ENCODE data around the gene DHX57.
"Not testable (repeated sequence)": the region's sequence is repeated elsewhere in the genome, so short reads cannot be mapped to it uniquely, and the experiment has no call there.

The DHX57 gene

DNA sequence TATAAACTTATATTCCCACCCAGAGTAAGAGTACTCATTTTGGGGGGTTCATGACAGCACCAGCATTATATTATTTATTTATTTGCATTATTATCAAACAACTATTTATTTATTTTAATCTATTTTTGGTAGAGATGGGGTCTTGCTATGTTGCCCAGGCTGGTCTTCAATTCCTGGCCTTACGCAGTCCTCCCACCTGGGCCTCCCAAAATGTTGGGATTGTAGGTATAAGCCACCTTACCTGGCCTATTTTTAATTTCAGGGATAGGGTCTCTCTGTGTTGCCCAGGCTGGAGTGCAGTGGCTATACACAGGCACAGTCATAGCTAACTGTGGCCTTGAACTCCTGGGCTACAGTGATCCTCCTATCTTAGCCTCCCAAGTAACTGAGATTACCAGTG is 67.1 kb downstream of the DHX57 start:
- H3K9me3 ChIP-seq (ENCODE audit: low read length) = no peaks in the 10 kb centered on the region
- H2AFZ ChIP-seq (ENCODE audit: low read depth, low read length) = no peak overlapping the region
- no peak overlapping the region for H3K4me3 ChIP-seq (ENCODE audit: low read length)
- peaks cover 63% of the 10 kb centered on the region for H3K36me3 ChIP-seq (ENCODE audit: insufficient read depth, low read length)
- H3K4me1 ChIP-seq (ENCODE audit: insufficient read depth, low read length) = no peaks in the 10 kb centered on the region
- no peaks in the 10 kb centered on the region for H3K27me3 ChIP-seq (ENCODE audit: insufficient read depth, low read length)

DNA sequence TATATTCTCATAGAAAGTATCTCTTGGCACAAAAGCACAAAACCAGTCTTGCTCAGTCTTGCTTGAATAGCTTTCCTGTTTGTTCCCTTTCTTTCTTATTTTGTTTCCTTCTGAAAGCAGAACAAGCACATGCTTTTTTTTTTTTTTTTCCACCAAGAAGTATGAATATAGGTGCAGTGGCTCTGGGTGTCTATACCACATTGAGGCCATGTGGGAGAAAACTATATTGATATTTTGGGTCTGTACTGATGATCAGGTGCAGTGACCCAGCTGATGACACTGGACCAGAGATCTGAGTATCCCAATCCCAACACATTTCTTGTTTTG is 69.0 kb downstream of the DHX57 start:
- H3K4me3 ChIP-seq (ENCODE audit: low read length) = no peak overlapping the region
- H3K27me3 ChIP-seq (ENCODE audit: insufficient read depth, low read length) = no peaks in the 10 kb centered on the region
- H3K36me3 ChIP-seq (ENCODE audit: insufficient read depth, low read length) = peaks cover 55% of the 10 kb centered on the region
- H3K4me1 ChIP-seq (ENCODE audit: insufficient read depth, low read length) = no peaks in the 10 kb centered on the region
- no peak overlapping the region for H2AFZ ChIP-seq (ENCODE audit: low read depth, low read length)
- no peaks in the 10 kb centered on the region for H3K9me3 ChIP-seq (ENCODE audit: low read length)

DNA sequence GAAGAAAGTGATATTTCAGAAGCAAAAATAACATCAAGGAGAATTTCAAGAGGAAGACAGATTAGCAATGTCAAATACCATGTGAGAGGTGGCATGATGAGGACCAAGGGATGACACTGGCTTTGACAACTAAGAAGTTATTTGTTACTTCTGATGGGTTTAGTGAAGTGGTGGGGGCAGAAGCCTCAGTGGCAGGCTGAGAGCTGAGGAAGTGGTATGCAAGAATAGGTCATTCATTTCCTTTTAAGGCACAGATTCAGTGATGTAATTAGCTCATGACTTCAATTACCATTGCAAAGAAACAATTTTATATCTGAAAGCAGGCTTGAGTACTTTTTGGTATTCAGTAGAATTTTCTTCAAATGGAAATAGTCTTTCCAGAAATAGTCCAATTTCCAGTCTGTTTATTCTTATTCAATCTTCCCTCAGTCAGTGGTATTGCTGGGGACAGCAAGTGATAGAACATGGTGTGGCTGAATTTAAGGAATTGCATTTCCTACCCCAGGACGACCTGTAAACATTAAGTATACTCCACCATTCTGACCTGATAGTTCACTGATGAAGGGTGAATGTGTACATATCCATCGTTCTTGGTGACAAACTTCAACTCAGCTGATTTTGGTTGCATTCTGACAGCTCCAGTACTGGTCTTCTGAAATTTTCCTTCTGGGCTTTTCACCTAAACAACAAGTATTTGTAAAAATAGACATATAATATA is 69.6 kb downstream of the DHX57 start:
- Histone ChIP-seq H2AFZ (ENCODE audit: low read depth, low read length) (no peak overlapping the region), H3K4me1 (ENCODE audit: insufficient read depth, low read length) (no peaks in the 10 kb centered on the region), H3K27me3 (ENCODE audit: insufficient read depth, low read length) (no peaks in the 10 kb centered on the region), H3K9me3 (ENCODE audit: low read length) (no peaks in the 10 kb centered on the region), H3K36me3 (ENCODE audit: insufficient read depth, low read length) (peaks cover 50% of the 10 kb centered on the region), H3K4me3 (ENCODE audit: low read length) (no peak overlapping the region)

DNA sequence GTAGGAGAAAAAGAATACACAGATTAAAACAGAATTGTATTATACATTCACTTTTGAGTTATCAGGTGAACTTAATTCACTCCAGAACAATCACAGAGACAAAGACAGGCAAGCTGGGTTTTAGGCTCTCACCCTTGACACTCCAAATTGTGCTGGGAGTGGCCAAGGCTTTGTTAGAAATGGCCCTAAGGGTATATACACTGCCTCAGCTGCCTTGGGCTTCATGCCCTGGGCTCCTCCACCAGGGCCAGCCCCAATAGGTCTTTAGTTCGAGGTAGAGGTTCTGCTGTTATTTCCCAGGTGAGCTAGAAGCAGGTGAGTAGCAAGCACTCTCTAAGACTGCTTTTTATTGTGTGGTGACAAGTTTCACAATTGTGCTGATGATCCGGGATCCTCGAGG is 77.8 kb downstream of the DHX57 start:
- H3K4me3 ChIP-seq (ENCODE audit: low read length) = no peak overlapping the region
- H2AFZ ChIP-seq (ENCODE audit: low read depth, low read length) = no peak overlapping the region
- no peaks in the 10 kb centered on the region for H3K27me3 ChIP-seq (ENCODE audit: insufficient read depth, low read length)
- peaks cover 25% of the 10 kb centered on the region for H3K36me3 ChIP-seq (ENCODE audit: insufficient read depth, low read length)
- peaks cover 3% of the 10 kb centered on the region for H3K4me1 ChIP-seq (ENCODE audit: insufficient read depth, low read length)
- H3K9me3 ChIP-seq (ENCODE audit: low read length) = no peaks in the 10 kb centered on the region

DNA sequence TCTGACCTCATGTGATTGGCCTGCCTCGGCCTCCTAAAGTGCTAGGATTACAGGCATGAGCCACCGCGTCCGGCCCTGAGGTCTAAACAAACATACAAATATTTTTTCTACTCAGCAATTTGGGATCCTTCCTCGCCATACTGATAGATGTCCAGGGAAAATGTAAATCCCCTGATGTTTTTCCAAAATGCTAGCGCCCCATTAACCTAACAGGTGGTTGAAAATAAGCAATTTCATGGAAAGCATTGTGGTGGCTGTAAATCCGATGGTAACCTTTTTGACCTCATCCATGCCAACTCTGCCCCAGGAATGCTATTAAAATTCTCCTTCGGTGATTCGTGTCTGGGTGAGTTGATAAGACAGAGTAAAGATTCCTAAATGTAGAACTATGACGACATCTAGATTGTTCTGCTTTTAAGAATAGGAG is 78.5 kb downstream of the DHX57 start:
- Histone ChIP-seq H3K4me1 (ENCODE audit: insufficient read depth, low read length) (peaks cover 3% of the 10 kb centered on the region), H3K36me3 (ENCODE audit: insufficient read depth, low read length) (peaks cover 21% of the 10 kb centered on the region), H3K9me3 (ENCODE audit: low read length) (no peaks in the 10 kb centered on the region), H2AFZ (ENCODE audit: low read depth, low read length) (no peak overlapping the region), H3K4me3 (ENCODE audit: low read length) (no peak overlapping the region), H3K27me3 (ENCODE audit: insufficient read depth, low read length) (no peaks in the 10 kb centered on the region)

DNA sequence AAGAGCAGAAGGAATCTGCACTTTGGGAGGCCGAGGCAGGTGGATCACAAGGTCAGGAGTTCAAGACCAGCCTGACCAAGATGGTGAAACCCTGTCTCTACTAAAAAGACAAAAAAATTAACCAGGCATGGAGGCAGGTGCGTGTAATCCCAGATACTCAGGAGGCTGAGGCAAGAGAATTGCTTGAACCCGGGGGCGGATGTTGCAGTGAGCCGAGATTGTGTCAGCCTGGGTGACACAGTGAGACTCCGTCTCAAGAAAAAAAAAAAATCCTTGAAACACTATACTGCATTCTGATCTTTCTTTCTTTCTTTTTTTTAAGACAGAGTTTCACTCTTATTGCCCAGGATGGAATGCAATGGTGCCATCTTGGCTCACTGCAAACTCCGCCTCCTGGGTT is 80.7 kb downstream of the DHX57 start:
- not testable (repeated sequence) for H2AFZ ChIP-seq (ENCODE audit: low read depth, low read length); H3K27me3 ChIP-seq (ENCODE audit: insufficient read depth, low read length); H3K4me1 ChIP-seq (ENCODE audit: insufficient read depth, low read length); H3K9me3 ChIP-seq (ENCODE audit: low read length); H3K4me3 ChIP-seq (ENCODE audit: low read length)
- peaks cover 13% of the 10 kb centered on the region for H3K36me3 ChIP-seq (ENCODE audit: insufficient read depth, low read length)

DNA sequence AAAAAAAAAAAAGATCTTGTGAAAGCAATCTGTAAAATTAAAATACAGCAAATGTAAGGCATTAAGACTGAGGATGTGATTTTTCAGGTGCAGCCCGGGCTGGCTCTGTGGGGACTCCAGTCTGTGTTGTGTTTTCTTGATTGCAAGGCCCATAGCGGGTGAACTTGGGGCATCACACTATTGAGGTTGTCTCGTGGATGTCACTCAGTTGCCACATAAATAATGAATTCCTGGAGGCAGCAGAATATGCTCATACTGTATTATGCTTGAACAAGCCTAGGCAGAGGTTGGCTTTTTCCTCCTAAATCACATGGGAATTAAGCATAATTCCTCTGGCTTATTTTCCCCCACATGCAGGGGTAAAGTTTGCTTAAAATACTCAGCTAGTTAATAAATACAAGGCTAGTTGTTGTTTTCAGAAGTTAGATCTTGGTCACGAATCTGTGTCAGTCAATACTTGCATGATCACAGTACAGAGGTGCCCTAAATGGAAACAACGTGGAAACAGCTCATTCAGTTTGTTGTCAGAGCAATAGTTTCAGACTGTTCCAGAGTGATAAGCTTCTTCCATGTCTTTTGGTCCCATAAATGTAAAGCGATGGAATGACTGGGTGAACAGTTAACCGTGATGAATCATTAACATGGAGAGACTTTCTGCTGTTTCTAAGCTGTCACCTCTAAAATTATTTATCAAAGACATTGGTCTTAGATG is 81.3 kb downstream of the DHX57 start:
- Histone ChIP-seq H3K4me1 (ENCODE audit: insufficient read depth, low read length) (peaks cover 3% of the 10 kb centered on the region), H3K27me3 (ENCODE audit: insufficient read depth, low read length) (no peaks in the 10 kb centered on the region), H3K9me3 (ENCODE audit: low read length) (no peaks in the 10 kb centered on the region), H2AFZ (ENCODE audit: low read depth, low read length) (no peak overlapping the region), H3K36me3 (ENCODE audit: insufficient read depth, low read length) (peaks cover 13% of the 10 kb centered on the region), H3K4me3 (ENCODE audit: low read length) (no peak overlapping the region)

DNA sequence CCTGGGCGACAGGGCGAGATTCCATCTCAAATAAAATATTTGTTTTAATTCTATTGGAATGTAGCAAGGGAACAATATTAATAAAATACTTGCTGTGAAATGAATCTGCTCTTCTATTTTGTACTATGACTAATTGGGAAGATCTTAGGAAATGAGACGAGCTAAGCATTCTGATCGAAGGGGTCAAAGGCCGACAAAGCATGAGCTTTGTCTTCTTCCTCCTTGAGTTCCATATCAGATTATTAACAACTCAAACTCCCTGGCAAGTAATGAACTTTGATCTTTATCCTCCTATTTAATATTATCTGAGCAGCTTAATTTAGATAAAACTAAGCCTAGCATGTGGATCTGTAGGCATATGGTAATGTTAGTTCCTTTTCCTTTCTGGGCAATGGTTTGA is 82.2 kb downstream of the DHX57 start:
- H3K4me3 ChIP-seq (ENCODE audit: low read length) = no peak overlapping the region
- H3K9me3 ChIP-seq (ENCODE audit: low read length) = no peaks in the 10 kb centered on the region
- H3K36me3 ChIP-seq (ENCODE audit: insufficient read depth, low read length) = peaks cover 13% of the 10 kb centered on the region
- H3K27me3 ChIP-seq (ENCODE audit: insufficient read depth, low read length) = no peaks in the 10 kb centered on the region
- peaks cover 3% of the 10 kb centered on the region for H3K4me1 ChIP-seq (ENCODE audit: insufficient read depth, low read length)
- H2AFZ ChIP-seq (ENCODE audit: low read depth, low read length) = no peak overlapping the region

DNA sequence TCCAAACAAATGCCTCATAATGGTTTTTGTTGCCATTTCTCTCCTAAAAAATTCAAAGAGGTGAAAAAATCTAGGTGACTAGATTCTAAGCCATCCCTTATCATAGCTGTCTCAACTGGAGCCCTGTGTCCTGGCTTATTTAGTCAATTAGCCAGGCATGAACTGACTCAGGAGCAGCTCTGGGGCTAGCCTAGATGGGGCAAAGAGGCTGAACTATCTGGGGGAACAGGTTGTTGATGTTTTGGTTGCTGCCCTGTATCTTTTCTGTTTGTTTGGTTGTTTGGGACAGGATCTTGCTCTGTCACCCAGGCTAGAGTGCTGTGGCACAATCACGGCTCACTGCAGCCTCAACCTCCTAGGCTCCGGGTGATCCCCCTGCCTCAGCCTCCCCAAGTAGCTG is 83.0 kb downstream of the DHX57 start:
- peaks cover 6% of the 10 kb centered on the region for H3K36me3 ChIP-seq (ENCODE audit: insufficient read depth, low read length)
- H3K4me1 ChIP-seq (ENCODE audit: insufficient read depth, low read length) = peaks cover 3% of the 10 kb centered on the region
- H3K9me3 ChIP-seq (ENCODE audit: low read length) = no peaks in the 10 kb centered on the region
- H3K27me3 ChIP-seq (ENCODE audit: insufficient read depth, low read length) = no peaks in the 10 kb centered on the region
- H3K4me3 ChIP-seq (ENCODE audit: low read length) = no peak overlapping the region
- H2AFZ ChIP-seq (ENCODE audit: low read depth, low read length) = no peak overlapping the region

DNA sequence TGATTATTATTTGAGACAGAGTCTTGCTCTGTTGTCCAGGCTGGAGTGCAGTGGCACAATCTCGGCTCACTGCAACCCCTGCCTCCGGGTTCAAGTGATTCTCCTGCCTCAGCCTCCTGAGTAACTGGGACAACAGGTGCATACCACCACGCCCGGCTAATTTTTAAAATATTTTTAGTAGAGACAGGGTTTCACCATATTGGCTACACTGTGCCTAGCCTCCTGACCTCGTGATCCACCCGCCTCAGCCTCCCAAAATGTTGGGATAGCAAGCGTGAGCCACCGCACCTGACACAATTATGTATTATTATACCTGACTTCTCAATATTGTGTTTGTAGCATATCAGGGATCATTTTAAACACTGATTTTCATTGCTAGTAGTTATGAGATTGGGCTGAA is 83.4 kb downstream of the DHX57 start:
- H3K4me1 ChIP-seq (ENCODE audit: insufficient read depth, low read length); H3K27me3 ChIP-seq (ENCODE audit: insufficient read depth, low read length); H3K36me3 ChIP-seq (ENCODE audit: insufficient read depth, low read length); H3K4me3 ChIP-seq (ENCODE audit: low read length); H3K9me3 ChIP-seq (ENCODE audit: low read length); H2AFZ ChIP-seq (ENCODE audit: low read depth, low read length): not testable (repeated sequence)

DNA sequence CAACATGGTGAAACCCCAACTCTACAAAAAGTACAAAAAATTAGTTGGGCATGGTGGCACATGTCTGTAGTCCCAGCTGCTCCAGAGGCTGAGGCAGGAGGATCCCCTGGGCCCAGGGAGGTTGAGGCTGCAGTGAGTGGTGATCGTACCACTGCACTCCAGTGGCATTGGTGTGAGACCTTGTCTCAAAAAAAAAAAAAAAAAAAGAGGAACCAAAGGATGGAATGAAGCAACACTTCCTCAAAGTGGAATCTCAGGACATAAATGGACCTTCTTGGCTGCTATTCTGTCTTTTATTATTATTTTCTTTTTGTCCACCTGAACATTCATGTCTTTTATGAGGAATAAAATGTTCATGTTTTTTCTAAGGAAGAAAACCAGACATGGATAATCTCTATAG is 84.0 kb downstream of the DHX57 start:
- Histone ChIP-seq H2AFZ (ENCODE audit: low read depth, low read length) (no peak overlapping the region), H3K27me3 (ENCODE audit: insufficient read depth, low read length) (no peaks in the 10 kb centered on the region), H3K4me3 (ENCODE audit: low read length) (no peak overlapping the region), H3K4me1 (ENCODE audit: insufficient read depth, low read length) (peaks cover 3% of the 10 kb centered on the region), H3K9me3 (ENCODE audit: low read length) (no peaks in the 10 kb centered on the region), H3K36me3 (ENCODE audit: insufficient read depth, low read length) (no peaks in the 10 kb centered on the region)

DNA sequence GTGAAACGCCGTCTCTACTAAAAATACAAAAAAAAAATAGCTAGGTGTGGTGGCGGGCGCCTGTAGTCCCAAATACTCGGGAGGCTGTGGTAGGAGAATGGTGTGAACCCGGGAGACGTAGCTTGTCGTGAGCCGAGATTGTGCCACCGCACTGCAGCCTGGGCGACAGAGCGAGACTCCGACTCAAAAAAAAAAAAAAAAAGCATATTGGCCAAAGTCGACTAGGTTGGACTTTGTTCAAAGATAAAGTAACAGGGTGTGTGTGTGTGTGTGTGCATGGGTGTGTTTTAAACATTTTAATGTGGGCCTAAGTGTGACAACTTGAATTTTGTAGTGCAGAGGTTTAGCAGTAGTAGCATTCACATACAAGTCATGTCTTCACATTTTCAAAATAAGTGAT is 86.0 kb downstream of the DHX57 start:
- Histone ChIP-seq H3K4me1 (ENCODE audit: insufficient read depth, low read length) (peaks cover 3% of the 10 kb centered on the region), H3K36me3 (ENCODE audit: insufficient read depth, low read length) (no peaks in the 10 kb centered on the region), H3K27me3 (ENCODE audit: insufficient read depth, low read length) (no peaks in the 10 kb centered on the region), H3K9me3 (ENCODE audit: low read length) (no peaks in the 10 kb centered on the region), H2AFZ (ENCODE audit: low read depth, low read length) (no peak overlapping the region), H3K4me3 (ENCODE audit: low read length) (no peak overlapping the region)

DNA sequence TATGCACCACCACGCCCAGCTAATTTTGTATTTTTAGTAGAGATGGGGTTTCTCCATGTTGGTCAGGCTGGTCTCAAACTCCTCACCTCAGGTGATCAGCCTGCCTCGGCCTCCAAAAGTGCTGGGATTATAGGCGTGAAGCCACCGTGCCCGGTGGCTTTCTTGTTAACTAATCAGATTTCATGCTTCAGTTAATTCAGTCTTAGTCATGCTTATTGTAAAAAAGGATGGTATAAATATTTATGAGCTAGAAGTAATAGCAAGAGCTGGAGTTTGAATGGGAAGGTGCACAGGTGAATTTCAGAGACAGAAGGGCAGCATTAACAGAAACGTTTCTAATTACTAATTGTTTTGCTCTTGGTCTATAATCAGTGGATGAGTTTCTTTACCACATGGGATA is 87.4 kb downstream of the DHX57 start:
- Histone ChIP-seq H3K9me3 (ENCODE audit: low read length) (no peaks in the 10 kb centered on the region), H2AFZ (ENCODE audit: low read depth, low read length) (no peak overlapping the region), H3K36me3 (ENCODE audit: insufficient read depth, low read length) (no peaks in the 10 kb centered on the region), H3K4me3 (ENCODE audit: low read length) (no peak overlapping the region), H3K27me3 (ENCODE audit: insufficient read depth, low read length) (no peaks in the 10 kb centered on the region), H3K4me1 (ENCODE audit: insufficient read depth, low read length) (no peaks in the 10 kb centered on the region)

DNA sequence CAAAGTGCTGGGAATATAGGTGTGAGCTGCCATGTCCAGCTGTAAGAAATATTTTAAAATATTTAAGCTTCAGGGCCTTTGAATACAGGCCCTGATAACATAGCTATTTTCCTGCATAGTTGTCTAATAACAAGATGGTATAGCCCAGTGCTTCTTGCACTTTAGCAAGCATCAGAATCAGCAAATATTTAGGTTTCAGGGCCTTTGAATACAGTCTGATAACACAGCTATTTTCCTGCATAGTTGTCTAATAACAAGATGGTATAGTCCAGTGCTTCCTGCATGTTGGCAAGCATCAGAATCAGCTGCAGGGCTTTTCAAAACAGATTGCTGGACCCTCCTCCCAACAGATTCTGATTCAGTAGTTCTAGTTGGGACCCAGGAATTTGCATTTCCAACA is 92.1 kb downstream of the DHX57 start:
- Histone ChIP-seq H2AFZ (ENCODE audit: low read depth, low read length) (no peak overlapping the region), H3K27me3 (ENCODE audit: insufficient read depth, low read length) (no peaks in the 10 kb centered on the region), H3K9me3 (ENCODE audit: low read length) (no peaks in the 10 kb centered on the region), H3K4me1 (ENCODE audit: insufficient read depth, low read length) (peaks cover 8% of the 10 kb centered on the region), H3K36me3 (ENCODE audit: insufficient read depth, low read length) (peaks cover 12% of the 10 kb centered on the region), H3K4me3 (ENCODE audit: low read length) (no peak overlapping the region)
